ENCODE measurements around the gene MAGI1.
A peak's percentile ranks its signal among the peaks of the same experiment; 100 is the strongest.

MAGI1 gene

DNA sequence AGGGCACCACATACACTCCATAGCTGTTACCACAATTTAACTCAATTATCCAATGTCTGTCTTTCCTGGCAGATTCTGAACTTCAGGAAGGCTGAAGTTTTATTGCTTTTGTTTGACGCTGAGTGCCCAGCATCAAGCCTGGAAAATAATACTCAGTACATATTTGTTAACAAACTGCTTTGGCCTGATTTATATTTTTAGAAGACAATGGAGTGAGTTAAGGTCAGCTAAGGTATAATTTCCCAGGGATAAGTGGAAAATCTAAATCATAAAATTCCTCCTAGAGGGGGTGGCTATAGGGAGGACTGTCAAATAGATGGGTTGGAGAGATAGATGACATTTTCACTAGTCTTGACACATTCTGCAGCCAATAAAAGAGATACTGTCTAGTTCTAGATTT is 691.6 kb downstream of the MAGI1 start:
- Mint-ChIP-seq H3K4me3 (no peak overlapping the region), H3K9me3 (peaks cover 5% of the 10 kb centered on the region), H3K4me1 (no peaks in the 10 kb centered on the region), H3K36me3 (ENCODE audit: low read depth) (no peaks in the 10 kb centered on the region), H3K27me3 (peaks cover 4% of the 10 kb centered on the region), H3K27ac (no peak overlapping the region)
- DNase-seq, result no peak
- ATAC-seq, result no peak

DNA sequence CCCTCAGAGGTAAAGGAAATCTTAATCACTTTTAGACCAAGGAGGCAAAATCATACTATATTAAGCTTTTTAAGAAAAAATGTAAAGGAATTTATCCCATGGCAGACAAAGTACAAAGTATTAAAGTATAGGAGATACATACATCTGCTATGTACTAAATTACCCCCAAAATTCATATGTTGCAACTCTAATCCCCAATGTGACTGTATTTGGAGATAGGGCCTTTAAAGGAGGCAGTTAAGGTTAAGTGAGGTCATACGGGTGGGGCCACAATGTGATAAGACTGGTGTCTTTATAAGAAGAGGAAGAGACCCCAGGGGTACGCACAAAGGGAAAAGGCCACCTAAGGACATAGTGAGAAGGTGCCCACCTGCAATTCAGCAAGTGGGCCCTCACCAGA is 693.9 kb downstream of the MAGI1 start:
- DNase-seq, result no peak
- Mint-ChIP-seq H3K27ac (no peak overlapping the region), H3K4me1 (no peaks in the 10 kb centered on the region), H3K36me3 (ENCODE audit: low read depth) (no peaks in the 10 kb centered on the region), H3K4me3 (no peak overlapping the region), H3K27me3 (peaks cover 4% of the 10 kb centered on the region), H3K9me3 (peaks cover 5% of the 10 kb centered on the region)
- no peak for ATAC-seq

DNA sequence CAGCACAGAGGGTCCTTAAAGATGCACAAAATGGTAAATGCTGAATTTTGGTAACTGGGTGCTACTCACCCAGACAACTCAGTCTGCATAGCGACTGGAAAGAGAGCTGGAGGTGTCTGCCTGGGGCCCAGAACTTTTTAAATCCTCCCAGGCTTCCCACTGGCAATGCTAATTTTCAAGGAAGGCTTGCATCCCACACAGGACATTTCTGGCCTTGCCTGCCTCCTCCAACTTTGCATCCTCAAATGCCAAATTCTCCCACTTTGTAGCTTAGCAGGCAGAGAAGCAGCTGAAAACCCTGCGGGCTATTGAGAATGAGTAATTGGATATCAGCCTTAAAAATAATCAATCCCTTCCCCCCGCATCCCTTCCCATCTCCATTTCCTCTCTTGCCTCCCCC is 694.3 kb downstream of the MAGI1 start:
- DNase-seq (no peak), ATAC-seq (no peak)
- Mint-ChIP-seq H3K4me3 (no peak overlapping the region), H3K4me1 (no peaks in the 10 kb centered on the region), H3K27ac (no peak overlapping the region), H3K27me3 (peaks cover 2% of the 10 kb centered on the region), H3K36me3 (ENCODE audit: low read depth) (no peaks in the 10 kb centered on the region), H3K9me3 (peaks cover 3% of the 10 kb centered on the region)

DNA sequence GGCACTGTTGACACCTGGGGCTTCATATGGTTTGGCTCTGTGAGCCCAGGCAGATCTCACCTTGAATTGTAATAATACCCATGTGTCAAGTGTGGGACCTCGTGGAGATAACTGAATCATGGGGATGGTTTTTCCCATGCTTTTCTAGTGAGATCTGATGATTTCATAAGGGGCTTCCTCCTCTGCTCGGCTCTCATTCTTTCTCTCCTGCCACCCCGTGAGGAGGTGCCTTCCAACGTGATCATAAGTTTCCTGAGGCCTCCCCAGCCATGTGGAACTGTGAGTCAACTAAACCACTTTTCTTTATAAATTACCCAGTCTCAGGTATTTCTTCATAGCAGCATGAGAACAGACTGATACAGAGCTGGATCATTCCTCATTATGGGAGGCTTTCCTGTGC is 695.0 kb downstream of the MAGI1 start:
- no peak overlapping the region for H3K27ac Mint-ChIP-seq
- DNase-seq (no peak), ATAC-seq (no peak)
- no peaks in the 10 kb centered on the region for H3K4me1 Mint-ChIP-seq
- H3K9me3 Mint-ChIP-seq, result no peaks in the 10 kb centered on the region
- no peaks in the 10 kb centered on the region for H3K36me3 Mint-ChIP-seq (ENCODE audit: low read depth)
- H3K27me3 Mint-ChIP-seq, result no peaks in the 10 kb centered on the region
- no peak overlapping the region for H3K4me3 Mint-ChIP-seq

DNA sequence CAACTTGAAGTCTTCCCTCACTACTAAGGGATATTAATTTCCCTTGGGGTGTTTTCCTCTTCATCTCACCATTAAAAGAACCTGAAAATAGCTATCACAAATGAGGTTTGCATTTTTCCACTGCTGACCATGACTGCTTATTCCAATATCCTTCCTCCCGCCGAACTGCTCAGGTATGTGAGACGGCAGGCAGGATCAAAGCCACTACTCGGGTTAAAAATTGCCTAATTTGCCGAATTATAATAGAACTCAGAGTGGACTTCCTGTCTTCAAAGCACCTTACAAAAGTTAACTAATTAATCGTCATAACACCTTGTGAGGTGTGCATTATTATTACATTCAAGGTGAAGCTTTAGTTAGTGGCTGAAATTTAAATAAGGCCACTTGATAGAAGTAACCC is 695.7 kb downstream of the MAGI1 start:
- H3K4me3 Mint-ChIP-seq, result no peak overlapping the region
- H3K27ac Mint-ChIP-seq, result no peak overlapping the region
- no peaks in the 10 kb centered on the region for H3K36me3 Mint-ChIP-seq (ENCODE audit: low read depth)
- no peaks in the 10 kb centered on the region for H3K9me3 Mint-ChIP-seq
- ATAC-seq (no peak), DNase-seq (no peak)
- H3K27me3 Mint-ChIP-seq, result no peaks in the 10 kb centered on the region
- H3K4me1 Mint-ChIP-seq, result no peaks in the 10 kb centered on the region

DNA sequence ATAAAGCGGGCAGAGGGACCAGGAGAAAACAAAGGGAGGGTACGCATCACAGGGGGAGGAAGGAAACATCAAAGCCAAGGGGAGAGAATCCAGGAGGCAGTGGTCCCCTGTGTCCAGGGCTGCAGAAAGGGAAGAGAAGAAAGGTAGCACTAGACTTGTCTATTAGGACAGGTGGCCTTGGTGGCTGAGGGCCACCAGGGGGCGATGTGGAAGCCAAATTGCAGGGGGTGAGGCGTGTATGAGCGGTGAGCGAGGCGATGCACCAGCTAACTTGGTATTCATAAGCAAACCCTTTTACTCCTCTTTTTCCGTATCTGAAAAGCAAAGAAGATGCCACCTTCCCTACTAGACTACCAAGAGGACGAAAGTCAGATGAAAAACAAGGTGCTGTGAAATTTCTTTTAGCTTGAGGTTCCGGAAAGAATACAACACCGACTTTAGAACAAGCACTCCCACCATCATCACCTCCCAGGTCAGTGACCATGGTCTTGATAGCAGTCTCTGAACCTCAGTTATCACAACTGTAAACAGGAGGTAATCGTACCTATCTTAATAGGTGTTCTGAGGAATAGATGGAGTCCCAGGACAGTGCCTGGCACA is 696.5 kb downstream of the MAGI1 start:
- Mint-ChIP-seq H3K36me3 (ENCODE audit: low read depth) (no peaks in the 10 kb centered on the region), H3K27ac (no peak overlapping the region), H3K4me3 (no peak overlapping the region), H3K27me3 (no peaks in the 10 kb centered on the region), H3K4me1 (no peaks in the 10 kb centered on the region), H3K9me3 (no peaks in the 10 kb centered on the region)
- DNase-seq, result peak; percentile 34
- ATAC-seq, result no peak

DNA sequence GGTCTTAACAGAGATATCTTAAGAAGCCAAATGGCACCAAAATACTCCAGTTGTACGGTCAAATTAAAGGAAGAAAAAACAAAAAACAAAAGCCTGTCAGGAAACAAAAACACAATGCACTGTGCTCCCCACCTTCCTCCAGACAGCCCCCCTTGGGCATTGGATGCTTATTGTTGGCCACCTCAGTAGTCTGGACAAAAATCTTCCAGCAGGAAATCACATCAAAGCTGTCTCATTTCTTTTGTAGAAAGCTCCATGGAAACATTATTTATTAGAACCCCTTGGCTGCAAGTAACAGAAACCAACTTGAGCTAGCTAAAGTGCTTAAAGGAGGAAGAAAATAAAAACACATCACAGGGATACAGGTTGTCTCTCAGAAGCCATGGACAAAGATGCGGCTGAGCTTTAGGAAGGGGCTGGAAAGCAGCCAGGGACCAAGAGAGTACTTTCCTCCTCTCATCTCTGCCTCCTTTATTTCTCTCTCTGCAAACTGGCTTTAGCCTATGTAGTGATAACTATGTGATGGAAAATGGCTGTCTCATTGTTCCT is 699.5 kb downstream of the MAGI1 start:
- no peak overlapping the region for H3K4me3 Mint-ChIP-seq
- ATAC-seq (no peak), DNase-seq (no peak)
- H3K9me3 Mint-ChIP-seq, result peaks cover 9% of the 10 kb centered on the region
- no peaks in the 10 kb centered on the region for H3K4me1 Mint-ChIP-seq
- no peaks in the 10 kb centered on the region for H3K27me3 Mint-ChIP-seq
- no peak overlapping the region for H3K27ac Mint-ChIP-seq
- no peaks in the 10 kb centered on the region for H3K36me3 Mint-ChIP-seq (ENCODE audit: low read depth)

DNA sequence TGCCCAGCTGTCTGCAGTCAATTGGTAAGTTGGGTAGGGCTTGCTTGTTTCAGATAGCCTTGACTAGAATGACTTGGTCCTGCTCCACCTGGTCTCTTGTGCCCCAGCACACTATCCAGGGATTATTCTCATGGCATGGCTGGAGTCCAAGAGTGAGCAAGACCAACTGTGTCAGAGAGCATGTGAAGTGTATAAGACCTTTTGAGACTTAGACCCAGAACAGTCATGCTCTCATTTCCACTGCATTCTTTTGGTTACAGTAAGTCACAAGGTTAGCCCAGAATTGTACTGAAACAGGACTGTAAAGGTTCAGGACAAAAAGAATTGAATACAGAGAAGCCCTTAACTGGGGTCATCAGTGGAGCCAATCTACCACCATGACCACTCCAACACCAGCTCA is 700.1 kb downstream of the MAGI1 start:
- no peaks in the 10 kb centered on the region for H3K4me1 Mint-ChIP-seq
- no peak overlapping the region for H3K4me3 Mint-ChIP-seq
- peaks cover 9% of the 10 kb centered on the region for H3K9me3 Mint-ChIP-seq
- no peaks in the 10 kb centered on the region for H3K27me3 Mint-ChIP-seq
- H3K27ac Mint-ChIP-seq, result no peak overlapping the region
- DNase-seq (no peak), ATAC-seq (no peak)
- H3K36me3 Mint-ChIP-seq (ENCODE audit: low read depth), result no peaks in the 10 kb centered on the region

DNA sequence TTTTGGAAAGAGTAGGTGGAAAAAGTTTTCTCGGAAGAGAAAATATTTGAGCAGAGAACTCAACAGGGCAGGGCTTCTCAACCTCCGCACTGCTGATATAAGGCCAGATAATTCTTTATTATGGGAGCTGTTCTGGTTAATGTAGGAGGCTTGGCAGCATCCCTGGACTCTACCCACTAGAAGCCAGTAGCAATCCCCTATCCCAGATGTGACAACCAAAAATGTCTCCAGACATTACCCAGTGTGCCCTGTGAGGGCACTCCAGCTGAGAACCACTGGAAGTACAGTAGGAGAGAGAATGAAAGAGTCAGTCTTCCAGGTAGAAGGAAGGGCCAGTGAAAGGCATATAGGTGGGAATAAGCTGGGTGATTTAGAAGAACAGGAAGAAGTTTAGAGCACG is 703.1 kb downstream of the MAGI1 start:
- Mint-ChIP-seq H3K27ac (no peak overlapping the region), H3K36me3 (ENCODE audit: low read depth) (no peaks in the 10 kb centered on the region), H3K9me3 (peaks cover 13% of the 10 kb centered on the region), H3K4me1 (no peaks in the 10 kb centered on the region), H3K4me3 (no peak overlapping the region), H3K27me3 (no peaks in the 10 kb centered on the region)
- no peak for DNase-seq
- ATAC-seq, result no peak

DNA sequence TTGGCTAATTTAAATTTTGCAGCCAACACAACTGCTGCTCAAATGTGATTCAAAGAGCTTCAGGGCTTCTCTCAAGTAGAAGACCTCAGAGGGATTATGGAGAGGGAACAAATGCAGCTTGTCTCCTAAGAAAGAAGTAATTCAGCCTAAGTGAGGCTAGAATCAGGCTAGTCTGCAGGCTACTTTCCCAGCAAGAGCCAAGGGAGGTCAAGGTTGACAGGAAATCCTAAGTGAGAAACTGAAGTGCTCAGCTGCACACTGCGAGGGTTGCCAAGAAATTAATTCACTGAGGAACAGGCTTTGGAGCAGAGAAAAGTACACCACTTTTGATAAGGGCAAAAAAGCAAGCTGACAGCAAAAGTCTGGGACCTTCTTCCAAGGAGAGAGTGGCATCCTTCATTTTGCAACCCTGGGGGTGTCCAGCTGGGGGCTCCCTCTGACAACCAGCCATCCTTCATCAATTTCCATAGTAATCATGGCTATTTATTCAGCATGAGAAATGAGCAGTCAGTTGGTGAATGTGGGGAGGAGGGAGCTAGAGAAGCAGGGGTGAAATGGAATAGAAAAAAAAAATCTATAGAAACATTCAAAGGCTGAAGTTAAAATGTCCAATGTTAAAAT is 704.6 kb downstream of the MAGI1 start:
- no peak for ATAC-seq
- Mint-ChIP-seq H3K27ac (no peak overlapping the region), H3K36me3 (ENCODE audit: low read depth) (no peaks in the 10 kb centered on the region), H3K4me3 (no peak overlapping the region), H3K27me3 (no peaks in the 10 kb centered on the region), H3K9me3 (peaks cover 13% of the 10 kb centered on the region), H3K4me1 (no peaks in the 10 kb centered on the region)
- no peak for DNase-seq

DNA sequence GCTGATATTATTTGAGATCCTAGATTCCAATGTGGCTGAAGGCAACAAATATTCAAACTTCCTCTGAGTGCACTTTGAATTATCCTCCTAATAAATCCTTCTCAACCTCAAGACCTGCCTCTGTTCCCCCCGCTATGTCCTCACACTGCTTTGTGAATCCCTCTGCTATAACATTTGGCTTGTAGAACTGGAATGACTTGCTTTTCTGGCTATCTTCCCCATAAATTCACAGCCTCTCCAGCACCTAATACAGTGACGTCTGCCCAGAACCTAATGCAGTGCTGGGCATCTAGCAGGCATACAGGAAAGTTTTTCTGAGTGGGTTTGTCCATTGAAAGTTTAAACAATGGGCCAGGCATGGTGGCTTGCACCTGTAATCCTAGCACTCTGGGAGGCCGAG is 707.0 kb downstream of the MAGI1 start:
- no peak overlapping the region for H3K4me3 Mint-ChIP-seq
- H3K36me3 Mint-ChIP-seq (ENCODE audit: low read depth), result no peaks in the 10 kb centered on the region
- no peaks in the 10 kb centered on the region for H3K27me3 Mint-ChIP-seq
- H3K4me1 Mint-ChIP-seq, result no peaks in the 10 kb centered on the region
- peaks cover 16% of the 10 kb centered on the region for H3K9me3 Mint-ChIP-seq
- DNase-seq, result no peak
- H3K27ac Mint-ChIP-seq, result no peak overlapping the region
- no peak for ATAC-seq

DNA sequence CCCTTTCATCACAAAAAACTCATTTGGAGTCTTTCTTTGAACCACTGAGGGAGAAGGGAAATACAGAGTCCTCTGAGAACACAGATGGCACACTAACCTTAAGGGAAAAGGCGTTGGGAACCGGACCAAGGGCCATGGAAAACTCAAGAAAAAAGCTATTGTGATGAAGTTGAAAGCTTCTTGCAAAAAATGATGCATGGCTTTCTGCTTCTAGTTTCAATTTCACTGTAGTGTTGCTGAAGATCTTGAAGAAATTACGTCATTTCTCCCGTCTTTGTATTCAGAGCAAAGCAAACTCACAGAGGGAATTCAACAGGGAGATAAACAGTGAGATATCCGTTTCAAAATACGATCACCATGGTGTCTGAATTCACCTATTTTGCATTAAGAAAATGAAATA is 708.6 kb downstream of the MAGI1 start:
- no peaks in the 10 kb centered on the region for H3K27me3 Mint-ChIP-seq
- no peaks in the 10 kb centered on the region for H3K4me1 Mint-ChIP-seq
- no peaks in the 10 kb centered on the region for H3K36me3 Mint-ChIP-seq (ENCODE audit: low read depth)
- ATAC-seq, result no peak
- no peak overlapping the region for H3K27ac Mint-ChIP-seq
- H3K9me3 Mint-ChIP-seq, result peaks cover 10% of the 10 kb centered on the region
- DNase-seq, result no peak
- H3K4me3 Mint-ChIP-seq, result no peak overlapping the region

DNA sequence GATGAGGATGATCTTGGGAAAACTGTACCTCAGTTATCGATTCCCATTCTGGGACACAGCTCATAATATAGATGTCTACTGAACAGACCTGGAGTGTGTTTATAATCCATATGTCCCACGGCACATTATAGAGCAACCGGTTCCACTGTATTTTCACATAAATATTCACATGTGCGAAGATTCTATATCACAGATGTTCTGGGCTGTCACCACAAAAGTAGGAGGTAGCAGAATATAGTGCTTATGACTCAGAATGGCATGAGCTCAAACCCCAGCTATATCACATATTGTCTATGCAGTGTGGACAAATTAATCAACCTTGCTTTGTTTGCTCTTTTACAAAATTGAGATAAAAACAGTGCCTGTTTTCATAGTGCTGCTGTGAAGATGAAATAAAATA is 710.6 kb downstream of the MAGI1 start:
- DNase-seq (no peak), ATAC-seq (no peak)
- no peak overlapping the region for H3K4me3 Mint-ChIP-seq
- H3K27me3 Mint-ChIP-seq, result no peaks in the 10 kb centered on the region
- no peaks in the 10 kb centered on the region for H3K4me1 Mint-ChIP-seq
- no peak overlapping the region for H3K27ac Mint-ChIP-seq
- no peaks in the 10 kb centered on the region for H3K36me3 Mint-ChIP-seq (ENCODE audit: low read depth)
- H3K9me3 Mint-ChIP-seq, result peaks cover 11% of the 10 kb centered on the region

DNA sequence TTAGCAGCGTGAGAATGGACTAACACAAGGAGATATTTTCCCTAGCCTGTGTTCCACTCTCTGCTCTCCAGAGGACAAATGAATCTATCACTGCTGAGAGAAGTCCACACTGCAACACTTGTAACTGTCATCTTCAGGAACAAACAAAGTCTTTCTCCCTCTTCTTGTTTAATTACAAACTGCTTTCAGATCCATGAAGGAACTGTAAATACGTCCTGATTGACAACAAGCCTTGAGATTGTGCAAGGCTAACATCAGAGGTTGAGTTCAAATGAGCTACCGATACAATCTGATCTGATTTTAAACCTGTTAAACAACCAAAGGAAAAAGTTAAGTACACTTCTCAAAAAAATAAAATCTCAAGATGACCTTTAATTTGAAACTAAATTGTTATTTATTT is 712.1 kb downstream of the MAGI1 start:
- no peaks in the 10 kb centered on the region for H3K4me1 Mint-ChIP-seq
- H3K27me3 Mint-ChIP-seq, result no peaks in the 10 kb centered on the region
- DNase-seq (no peak), ATAC-seq (no peak)
- no peaks in the 10 kb centered on the region for H3K36me3 Mint-ChIP-seq (ENCODE audit: low read depth)
- no peak overlapping the region for H3K4me3 Mint-ChIP-seq
- no peak overlapping the region for H3K27ac Mint-ChIP-seq
- peaks cover 11% of the 10 kb centered on the region for H3K9me3 Mint-ChIP-seq

DNA sequence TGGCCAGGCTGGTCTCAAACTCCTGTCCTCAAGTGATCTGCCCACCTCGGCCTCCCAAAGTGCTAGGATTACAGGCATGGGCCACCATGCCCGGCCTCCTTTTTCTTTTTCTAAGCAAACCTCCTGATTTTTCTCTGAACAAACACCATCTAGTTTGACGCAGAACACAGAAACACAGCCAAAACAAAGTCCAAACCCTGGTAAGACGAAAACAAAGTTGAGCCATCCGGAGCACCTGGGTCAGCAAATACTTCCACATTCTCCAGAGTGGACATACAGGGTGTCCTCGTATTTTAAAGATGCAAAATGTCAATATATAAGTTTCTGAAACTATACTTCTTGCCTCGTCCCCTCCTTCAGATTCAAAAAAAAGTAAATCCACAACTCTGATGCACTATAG is 715.8 kb downstream of the MAGI1 start:
- Mint-ChIP-seq H3K36me3 (ENCODE audit: low read depth) (no peaks in the 10 kb centered on the region), H3K9me3 (peaks cover 17% of the 10 kb centered on the region), H3K27ac (no peak overlapping the region), H3K4me3 (no peak overlapping the region), H3K4me1 (no peaks in the 10 kb centered on the region), H3K27me3 (no peaks in the 10 kb centered on the region)
- ATAC-seq (no peak), DNase-seq (no peak)

DNA sequence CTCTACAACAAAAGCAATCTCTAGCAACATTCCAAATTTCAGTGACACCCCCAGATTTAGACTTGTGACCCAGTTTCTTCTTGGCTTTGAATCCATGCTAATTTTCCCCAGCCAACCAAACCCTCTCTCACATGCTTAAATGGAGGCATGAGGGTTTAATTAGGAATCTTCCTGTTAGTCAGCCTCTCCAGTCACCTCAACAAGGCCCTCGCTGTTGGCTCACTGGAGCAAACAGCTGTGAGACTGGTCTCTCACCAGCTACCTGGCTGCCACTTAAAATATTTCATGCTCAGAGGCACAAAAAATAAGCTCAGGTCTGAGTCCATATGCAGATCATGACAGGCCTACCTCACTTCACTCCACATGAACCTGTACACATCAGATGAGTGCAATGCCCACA is 720.5 kb downstream of the MAGI1 start:
- Mint-ChIP-seq H3K4me1 (no peaks in the 10 kb centered on the region), H3K27me3 (no peaks in the 10 kb centered on the region), H3K36me3 (ENCODE audit: low read depth) (no peaks in the 10 kb centered on the region), H3K9me3 (peaks cover 17% of the 10 kb centered on the region), H3K27ac (no peak overlapping the region), H3K4me3 (no peak overlapping the region)
- ATAC-seq, result no peak
- DNase-seq, result no peak

Measured in activated naive CD8-positive, alpha-beta T cell treated with anti-CD3 and anti-CD28 coated beads, Interleukin-2, amount 50 U/mL, for 24 hours (primary cell).